HCT116 (cell line): ENCODE data around the gene DPP9. TPM values are rescaled to one million over a fixed set of nuclear protein-coding genes. Genes with fewer than 3 reads are reported as not detected.

Experiments used
- ATAC-seq: fragments of 200-7000 bp; cut with Tn5 transposase; 2 replicates; pipeline ENCODE4 v1.9.1; 2020; ENCODE audit warnings: mild to moderate bottlenecking, moderate library complexity
- BruUV-seq: library from RNA; stranded (reverse); fragments of 400-500 nt; replicated peaks from 2 replicates; lab custom pipeline; 2021; lab: Mats Ljungman, UMichigan
- CTCF ChIA-PET: fragments of 300-600 bp; sonication (Branson Sonifier 250); formaldehyde crosslinking; loops from one replicate; lab custom pipeline; 2021; ENCODE audit warnings: antibody characterized with exemption; lab: Charles Lee
- POLR2A ChIA-PET: fragments of 300-600, 350-600 bp; sonication (Branson Sonifier 250); formaldehyde crosslinking; loops from one replicate; lab custom pipeline; 2021; ENCODE audit warnings: antibody characterized with exemption; lab: Charles Lee
- RAD21 ChIA-PET, 2 experiments: fragments of 300-600 bp; sonication (Branson Sonifier 250); formaldehyde crosslinking; loops; one replicate each; lab custom pipeline; 2023; ENCODE audit warnings: low total read pairs in 2 of 2; ENCODE audit not compliant: uncharacterized antibody in 2 of 2, unreplicated experiment in 2 of 2, low non-redundant PET in 1 of 2; lab: Charles Lee
- DNase-seq: peaks from one replicate; pipeline ENCODE4 v3.0.0-alpha.2; 2010; ENCODE audit warnings: low read depth, low spot score
- H2AFZ ChIP-seq: fragments of 200-600 bp; shearing (Covaris generic), sonication (generic); 2 replicates; pipeline ENCODE4 v1.6.1; 2017; ENCODE audit warnings: low read depth, mixed run types, mixed read lengths, antibody characterized with exemption, low read length; ENCODE audit not compliant: poor library complexity, severe bottlenecking
- H3K27ac ChIP-seq: 2 replicates; pipeline ENCODE4 v1.5.1; 2012; ENCODE audit warnings: low read depth, low read length
- H3K27me3 ChIP-seq: fragments of 200-600 bp; sonication (generic); 2 replicates; pipeline ENCODE4 v1.6.1; 2016; ENCODE audit warnings: mixed run types, low read length, mixed read lengths; ENCODE audit not compliant: insufficient read depth
- H3K36me3 ChIP-seq, 2 experiments: fragments of 200-500 bp in 1 of 2; fragments of 200-600 bp in 1 of 2; sonication (Bioruptor generic) in 1 of 2; sonication (generic) in 1 of 2; 2 replicates each; pipeline versions ENCODE4 v1.5.1 to v1.6.1; 2014 to 2016; ENCODE audit warnings: low read length in 2 of 2, inconsistent platforms in 1 of 2, mixed read lengths in 1 of 2, mixed run types in 1 of 2; ENCODE audit not compliant: insufficient read depth in 2 of 2, control insufficient read depth in 1 of 2
- H3K4me1 ChIP-seq, 2 experiments: fragments of 200-600 bp in 1 of 2; sonication (generic) in 1 of 2; 2 replicates each; pipeline versions ENCODE4 v1.5.1 to v1.6.1; 2012 to 2017; ENCODE audit warnings: low read length in 2 of 2, inconsistent platforms in 1 of 2, mild to moderate bottlenecking in 1 of 2, mixed read lengths in 1 of 2, mixed run types in 1 of 2, moderate library complexity in 1 of 2; ENCODE audit not compliant: insufficient read depth in 2 of 2, control insufficient read depth in 1 of 2
- H3K4me2 ChIP-seq: fragments of 200-600 bp; sonication (generic); 2 replicates; pipeline ENCODE4 v1.6.1; 2017; ENCODE audit warnings: mixed run types, low read length, mixed read lengths
- H3K4me3 ChIP-seq, 2 experiments: fragments of 200-600 bp in 1 of 2; sonication (generic) in 1 of 2; replicated peaks in 1 of 2; 2 replicates each; pipeline ENCODE4 v1.5.1; 2011 to 2016; ENCODE audit warnings: low read length in 2 of 2, control low read depth in 1 of 2, low read depth in 1 of 2, mild to moderate bottlenecking in 1 of 2, mixed read lengths in 1 of 2, mixed run types in 1 of 2
- H3K79me2 ChIP-seq: fragments of 200-600 bp; sonication (generic); 2 replicates; pipeline ENCODE4 v1.6.1; 2017; ENCODE audit warnings: mild to moderate bottlenecking, mixed run types, low read length, moderate library complexity, mixed read lengths; ENCODE audit not compliant: insufficient read depth
- H3K9ac ChIP-seq: fragments of 200-600 bp; sonication (generic); 2 replicates; pipeline ENCODE4 v1.6.1; 2016; ENCODE audit warnings: low read length, mixed read lengths
- H3K9me2 ChIP-seq: fragments of 200-600 bp; sonication (generic), shearing (Covaris generic); 2 replicates; pipeline ENCODE4 v1.6.1; 2017; ENCODE audit warnings: mixed run types, mild to moderate bottlenecking, moderate library complexity; ENCODE audit not compliant: insufficient read depth
- H3K9me3 ChIP-seq, 2 experiments: fragments of 200-500 bp in 1 of 2; fragments of 200-600 bp in 1 of 2; sonication (Bioruptor generic) in 1 of 2; sonication (generic) in 1 of 2; 2 replicates each; pipeline ENCODE4 v1.6.1; 2014 to 2017; ENCODE audit warnings: low read length in 2 of 2, mixed read lengths in 2 of 2, inconsistent platforms in 1 of 2, low read depth in 1 of 2, mild to moderate bottlenecking in 1 of 2, mixed run types in 1 of 2, moderate library complexity in 1 of 2; ENCODE audit not compliant: control insufficient read depth in 1 of 2, insufficient read depth in 1 of 2
- H4K20me1 ChIP-seq: fragments of 200-600 bp; sonication (generic), shearing (Covaris generic); 2 replicates; pipeline ENCODE4 v1.6.1; 2017; ENCODE audit warnings: mixed run types, mild to moderate bottlenecking, moderate library complexity; ENCODE audit not compliant: insufficient read depth
- EGR1 ChIP-seq: IDR thresholded peaks from 2 replicates; pipeline ENCODE4 v1.6.1; 2012; ENCODE audit warnings: low read depth
- ELF1 ChIP-seq: IDR thresholded peaks from 2 replicates; pipeline ENCODE4 v1.6.1; 2012; ENCODE audit warnings: low read depth, borderline replicate concordance
- FOSL1 ChIP-seq: IDR thresholded peaks from 2 replicates; pipeline ENCODE4 v1.6.1; 2012; ENCODE audit warnings: low read depth
- JUND ChIP-seq: IDR thresholded peaks from 2 replicates; pipeline ENCODE4 v1.6.1; 2012
- RAD21 ChIP-seq: IDR thresholded peaks from 2 replicates; pipeline ENCODE4 v1.6.1; 2012; ENCODE audit warnings: low read depth, mild to moderate bottlenecking
- SP1 ChIP-seq: IDR thresholded peaks from 2 replicates; pipeline ENCODE4 v1.6.1; 2012; ENCODE audit warnings: low read depth
- ZFX ChIP-seq: fragments of 450-650 bp; IDR thresholded peaks from 2 replicates; pipeline ENCODE4 v1.6.1; 2017
- intact Hi-C: fragments of 100-400 bp; cut with micrococcal nuclease; formaldehyde crosslinking; loops from 2 replicates; pipeline ENCODE4 v1.10.0; 2022
- total RNA-seq: library from RNA; stranded (reverse); gene quantifications from one replicate; pipeline ENCODE4 v1.2.1, GENCODE V29; 2021; ENCODE audit not compliant: unreplicated experiment
- TF ChIP-seq, protein P1 (sequence below): IDR thresholded peaks from 2 replicates; pipeline ENCODE4 v1.6.1; 2012
- TF ChIP-seq, protein P2 (sequence below): IDR thresholded peaks from 2 replicates; pipeline ENCODE4 v1.6.1; 2012

DPP9 gene
- total RNA-seq, 1 experiment from 2014 or later = 67.6 TPM

DNA sequence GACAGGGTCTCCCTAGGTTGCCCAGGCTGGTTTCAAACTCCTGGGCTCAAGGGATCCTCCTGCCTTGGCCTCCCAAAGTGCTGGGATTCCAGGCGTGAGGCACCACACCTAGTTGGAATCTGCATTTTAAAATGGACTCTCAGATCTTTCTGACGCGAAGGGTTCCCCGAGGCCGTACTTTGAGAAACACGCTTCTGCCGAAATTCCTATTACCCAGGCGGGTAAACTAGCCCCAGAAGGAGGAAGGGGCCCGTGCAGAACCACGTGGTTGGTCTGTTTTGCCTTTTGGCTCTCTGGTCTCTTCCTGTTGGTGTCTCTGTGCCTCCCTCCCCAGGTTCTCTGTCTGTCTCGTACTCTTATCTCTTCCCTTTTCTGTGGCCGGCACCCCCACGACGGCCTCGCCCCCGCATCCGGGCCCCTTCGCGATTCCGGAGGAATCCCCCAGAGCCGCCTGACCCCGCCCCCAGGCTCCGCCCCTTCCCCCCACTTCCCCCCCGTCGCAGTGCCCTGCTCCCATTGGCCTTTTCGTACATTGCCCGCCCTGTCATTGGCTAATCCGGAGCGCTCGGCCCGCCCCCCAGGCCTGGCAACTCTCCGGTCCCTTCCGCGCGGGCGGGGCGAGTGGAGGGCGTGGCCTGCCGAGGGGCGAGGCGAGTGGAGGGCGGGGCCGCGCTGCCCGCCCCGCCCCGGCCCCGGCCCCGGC, 84.7 kb downstream of the DPP9 start, which contains the start of gene TNFAIP8L1:
Gene TNFAIP8L1, plus strand, starts transcription at position 689 of the 703 bp plus-strand sequence. CDS start 12,354 bp downstream, outside the sequence.
- ATAC-seq = peak; percentile 87
- Histone ChIP-seq H3K79me2 (peaks cover 33% of the 10 kb centered on the region), H3K9ac (peak within 1 kb of the TSS; percentile 72), H4K20me1 (no peaks in the 10 kb centered on the region), H2AFZ (no peak within 1 kb of the TSS), H3K9me3 (no peaks in the 10 kb centered on the region), H3K4me1 (peaks cover 29 to 55% of the 10 kb centered on the region in 2 experiments), H3K4me3 (peak within 1 kb of the TSS; percentile 76 to 96), H3K36me3 (0 out of 4 replicates have a peak, but pooled peaks cover 0 to 3% of the 10 kb centered on the region in 2 experiments), H3K9me2 (no peaks in the 10 kb centered on the region), H3K27ac (peak within 1 kb of the TSS; percentile 82), H3K4me2 (peak within 1 kb of the TSS; percentile 90), H3K27me3 (no peaks in the 10 kb centered on the region)
- peak; percentile 89 for TF ChIP-seq SP1
- no peak for TF ChIP-seq ELF1
- no peak for TF ChIP-seq JUND
- TF ChIP-seq ZFX = no peak
- no peak for TF ChIP-seq FOSL1
- peak; percentile 91 for TF ChIP-seq EGR1
- TF ChIP-seq RAD21 = no peak
- TF ChIP-seq, protein P1, sequence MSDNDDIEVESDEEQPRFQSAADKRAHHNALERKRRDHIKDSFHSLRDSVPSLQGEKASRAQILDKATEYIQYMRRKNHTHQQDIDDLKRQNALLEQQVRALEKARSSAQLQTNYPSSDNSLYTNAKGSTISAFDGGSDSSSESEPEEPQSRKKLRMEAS = peak; percentile 82
- TF ChIP-seq, protein P2, sequence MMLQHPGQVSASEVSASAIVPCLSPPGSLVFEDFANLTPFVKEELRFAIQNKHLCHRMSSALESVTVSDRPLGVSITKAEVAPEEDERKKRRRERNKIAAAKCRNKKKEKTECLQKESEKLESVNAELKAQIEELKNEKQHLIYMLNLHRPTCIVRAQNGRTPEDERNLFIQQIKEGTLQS = no peak
- intact Hi-C loops = no loop called here
- ChIA-PET RAD21 (interaction anchor here in 1 of 2 experiments (0.6 kb wide), 1 partner anchor 50 kb away, joined by 13 read pairs; no protein-coding TSS in a partner anchor), POLR2A (no interaction called here), CTCF (interaction anchor here (0.7 to 3.3 kb wide), 3 partner anchors 42 to 171 kb away, joined by 3 to 29 read pairs (median 3); no protein-coding TSS in a partner anchor)
- no TSS peak for BruUV-seq
- peak; percentile 88 for DNase-seq

DNA sequence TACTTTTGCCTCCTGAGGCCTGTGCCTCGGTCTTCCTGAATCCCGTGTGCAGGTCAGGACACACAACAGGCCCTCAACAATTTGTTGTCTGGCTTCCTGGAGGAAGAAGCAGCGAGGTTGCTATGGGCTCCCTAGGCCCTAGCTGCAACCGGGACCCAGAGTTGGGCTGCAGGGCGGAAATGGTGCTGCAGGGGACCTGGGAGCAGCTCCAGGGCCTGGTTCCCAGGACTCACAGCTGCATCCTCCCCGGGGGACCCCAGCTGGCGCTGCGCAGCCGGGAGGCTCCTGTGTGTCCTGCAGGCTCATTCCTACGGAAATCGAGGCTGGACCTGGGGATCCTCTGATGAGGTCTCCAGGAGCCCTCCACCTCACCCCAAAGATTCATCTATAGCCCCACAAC, 85.3 kb downstream of the DPP9 start:
- no peaks in the 10 kb centered on the region for H3K27me3 ChIP-seq
- H3K9me3 ChIP-seq = no peaks in the 10 kb centered on the region
- H2AFZ ChIP-seq = no peak overlapping the region
- no peak overlapping the region for H3K4me3 ChIP-seq
- intact Hi-C loops = no loop called here
- BruUV-seq = no TSS peak
- ATAC-seq = no peak
- peaks cover 31% of the 10 kb centered on the region for H3K79me2 ChIP-seq
- no peaks in the 10 kb centered on the region for H3K9me2 ChIP-seq
- no peak for DNase-seq
- ChIA-PET POLR2A (interaction anchor here (1.2 to 1.8 kb wide), 2 partner anchors 61 to 103 kb away, joined by 3 to 4 read pairs; partner anchors contain the start of gene PLIN5), RAD21 (no interaction called here), CTCF (interaction anchor here (0.7 to 3.3 kb wide), 3 partner anchors 41 to 171 kb away, joined by 3 to 29 read pairs (median 3); no protein-coding TSS in a partner anchor)
- H3K27ac ChIP-seq = peak overlapping the region; percentile 62
- peak overlapping the region; percentile 81; the same call in 1 of the 2 replicates for H3K4me2 ChIP-seq
- H3K4me1 ChIP-seq = peaks cover 32 to 62% of the 10 kb centered on the region in 2 experiments
- TF ChIP-seq JUND (no peak), ZFX (peak; percentile 40; the same call in 1 of the 2 replicates)
- TF ChIP-seq, protein P2 = no peak
- TF ChIP-seq, all 23 proteins: peak for 1
- H3K9ac ChIP-seq = peak overlapping the region; percentile 62
- no peaks in the 10 kb centered on the region for H4K20me1 ChIP-seq
- H3K36me3 ChIP-seq = 0 out of 4 replicates have a peak, but pooled peaks cover 0 to 3% of the 10 kb centered on the region in 2 experiments
